GM23338 (cell line): ENCODE measurements around the gene DYNLT3.

Experiments used
- CREB1 ChIP-seq: fragments of 250-450 bp; sonication (Bioruptor Pico); IDR thresholded peaks from 2 replicates; pipeline ENCODE4 v1.5.0; 2020; ENCODE audit warnings: low read depth, mild to moderate bottlenecking, moderate library complexity
- CTCF ChIP-seq, 2 experiments: fragments of 200-600 bp in 1 of 2; sonication (generic) in 1 of 2; conservative IDR thresholded peaks; 2 replicates each; pipeline versions ENCODE4 v1.5.1 to v1.6.1; 2016 to 2017; ENCODE audit warnings: antibody characterized with exemption in 2 of 2, low read depth in 2 of 2, mild to moderate bottlenecking in 2 of 2, moderate library complexity in 1 of 2
- ETS1 ChIP-seq: IDR thresholded peaks from 2 replicates; pipeline ENCODE4 v1.6.1; 2016; ENCODE audit warnings: antibody characterized with exemption
- EZH2 ChIP-seq: fragments of 200-600 bp; sonication (generic); IDR thresholded peaks from one replicate; pipeline ENCODE4 v1.8.0; 2017; ENCODE audit warnings: antibody characterized with exemption, mild to moderate bottlenecking, low read depth; ENCODE audit not compliant: unreplicated experiment
- EZH2phosphoT487 ChIP-seq: fragments of 200-600 bp; sonication (generic); IDR thresholded peaks from one replicate; pipeline ENCODE4 v1.8.1; 2018; ENCODE audit warnings: antibody characterized with exemption; ENCODE audit not compliant: unreplicated experiment
- JUNB ChIP-seq: IDR thresholded peaks from one replicate; pipeline ENCODE4 v1.6.1; 2016; ENCODE audit warnings: antibody characterized with exemption; ENCODE audit not compliant: unreplicated experiment
- POLR2AphosphoS5 ChIP-seq: IDR thresholded peaks from 2 replicates; pipeline ENCODE4 v1.6.1; 2016; ENCODE audit warnings: antibody characterized with exemption, low read depth
- REST ChIP-seq: IDR thresholded peaks from one replicate; pipeline ENCODE4 v1.6.1; 2018; ENCODE audit warnings: antibody characterized with exemption; ENCODE audit not compliant: unreplicated experiment
- STAT1 ChIP-seq: IDR thresholded peaks from one replicate; pipeline ENCODE4 v1.6.1; 2016; ENCODE audit warnings: antibody characterized with exemption; ENCODE audit not compliant: unreplicated experiment

GRCh38 chrX:37813570-37813969 lies 33.8 kb downstream of the DYNLT3 start:
- TF ChIP-seq CTCF (conservative IDR thresholded peaks at IDR 0.05; ENCODE audit: low read depth in 2 of 2): no peak
- TF ChIP-seq JUNB: no peak
- no peak for TF ChIP-seq EZH2phosphoT487
- TF ChIP-seq POLR2AphosphoS5: no peak
- TF ChIP-seq REST: no peak
- no peak for TF ChIP-seq EZH2
- TF ChIP-seq CREB1 (CRISPR knock-in tag): no peak
- TF ChIP-seq ETS1: no peak
- TF ChIP-seq STAT1: no peak
